Esophagus muscularis mucosa (tissue), 4 donors: ENCODE measurements around the gene CELF2.

Experiments used
- CTCF ChIP-seq, 3 experiments: fragments of 200-600 bp in 2 of 3; fragments of 450-650 bp in 1 of 3; sonication (generic) in 2 of 3; IDR thresholded peaks; one replicate each; pipeline ENCODE4 v1.5.1; 2017 to 2019; ENCODE audit warnings: antibody characterized with exemption in 3 of 3, mild to moderate bottlenecking in 2 of 3, moderate library complexity in 1 of 3
- EP300 ChIP-seq: sonication (generic); formaldehyde crosslinking; IDR thresholded peaks from one replicate; pipeline ENCODE4 v1.6.1; 2017; ENCODE audit warnings: antibody characterized with exemption
- POLR2A ChIP-seq: fragments of 450-650 bp; IDR thresholded peaks from one replicate; pipeline ENCODE4 v1.6.1; 2017; ENCODE audit warnings: antibody characterized with exemption, moderate library complexity, mild to moderate bottlenecking, low read depth
- POLR2AphosphoS5 ChIP-seq, 2 donors: sonication (generic); formaldehyde crosslinking; IDR thresholded peaks; one replicate each; pipeline ENCODE4 v1.6.1; 2017; ENCODE audit warnings: antibody characterized with exemption in 2 of 2

- no peak for TF ChIP-seq CTCF (IDR thresholded peaks at IDR 0.05)
- no peak for TF ChIP-seq POLR2A
- TF ChIP-seq POLR2AphosphoS5 (IDR thresholded peaks at IDR 0.05): no peak
- no peak for TF ChIP-seq EP300
These were observed 303.3 kb downstream of the CELF2 start for GRCh38 chr10:11320809-11321520.
